Measurements from ENCODE around the gene MOB1A. TPM values are rescaled to one million over a fixed set of nuclear protein-coding genes. Genes with fewer than 3 reads are reported as not detected.

Gene MOB1A
- total and polyA plus RNA-seq, 10 of the 15 experiments (the other 5 are each of a cell fraction or from before 2014, with no cell fraction given) = 41.2 to 232 (median 172) TPM

GRCh38 chr2:74205113-74205512 is 26.4 kb upstream of the MOB1A start:
- TF ChIP-seq KDM1A (IDR thresholded peaks at IDR 0.05; ENCODE audit: borderline replicate concordance) = no peak
- TF ChIP-seq SMAD5 (IDR thresholded peaks at IDR 0.05; ENCODE audit: low read depth) = no peak
- TF ChIP-seq BACH1 (IDR thresholded peaks at IDR 0.05; ENCODE audit: borderline replicate concordance) = no peak
- TF ChIP-seq IKZF1 (conservative IDR thresholded peaks at IDR 0.05) = no peak
- no peak for TF ChIP-seq ATF3 (IDR thresholded peaks at IDR 0.05; ENCODE audit: borderline replicate concordance, extremely low read depth, low read depth, low read length)
- TF ChIP-seq STAT3 (IDR thresholded peaks at IDR 0.05; ENCODE audit: low read depth, low read length) = no peak
- SMC1A ChIA-PET (ENCODE audit: uncharacterized antibody, unreplicated experiment) = interaction anchor here (0.8 to 4.3 kb wide), 16 partner anchors 9 to 381 kb away, joined by 3 to 28 read pairs (median 5); partner anchors contain the start of gene MOB1A
- Histone ChIP-seq H3K27me3 (replicated peaks in 1 of 2; ENCODE audit: control insufficient read depth in 2 of 2, insufficient read depth in 2 of 2, low read length in 1 of 2) (no peaks in the 10 kb centered on the region), H3K4me1 (ENCODE audit: control insufficient read depth, insufficient read depth, low read length) (peaks cover 25% of the 10 kb centered on the region), H2AFZ (ENCODE audit: control insufficient read depth, low read depth, low read length) (no peak overlapping the region), H3K36me3 (ENCODE audit: control insufficient read depth in 2 of 2, insufficient read depth in 2 of 2, low read length in 1 of 2) (peaks cover 9 to 30% of the 10 kb centered on the region in 2 experiments; a peak in 3 of 4 replicates), H3K4me3 (peak overlapping the region; percentile 11; the same call in 1 of the 2 replicates), H3K9ac (ENCODE audit: control insufficient read depth, insufficient read depth, low read length) (no peak overlapping the region), H3K4me2 (ENCODE audit: control insufficient read depth, insufficient read depth) (peak overlapping the region; percentile 71), H4K20me1 (ENCODE audit: control insufficient read depth, insufficient read depth) (peaks cover 3% of the 10 kb centered on the region; the same call in 1 of the 2 replicates), H3K9me3 (replicated peaks; ENCODE audit: control insufficient read depth, insufficient read depth, low read length) (no peaks in the 10 kb centered on the region), H3K79me2 (ENCODE audit: control insufficient read depth, insufficient read depth, low read length) (peaks cover 80% of the 10 kb centered on the region), H3K27ac (ENCODE audit: control insufficient read depth, insufficient read depth) (peak overlapping the region; percentile 26)
- FAIRE-seq (no peak), DNase-seq (ENCODE audit: low read depth, low spot score) (no peak), ATAC-seq (0 out of 3 replicates have a peak, but pooled peaks have one; percentile 10)
- BruUV-seq (replicated peaks) = no TSS peak
- intact Hi-C loops (cut with micrococcal nuclease; ENCODE audit: unreplicated experiment) (no loop called here), in situ Hi-C loops (cut with MboI) (no loop called here)
- RAD21 ChIA-PET (ENCODE audit: unreplicated experiment) = interaction anchor here (0.9 to 3.8 kb wide), 8 partner anchors 10 to 297 kb away, joined by 3 to 20 read pairs (median 4); partner anchors contain the start of gene MOB1A
- CTCF ChIA-PET = interaction anchor here (0.7 to 3.7 kb wide), 12 partner anchors 11 to 381 kb away, joined by 3 to 15 read pairs (median 5); partner anchors contain the start of genes BOLA3 and MOB1A
- 40% methylated on average over 5 of the region's 5 CpGs for WGBS (ENCODE audit: insufficient coverage, insufficient replicate concordance, low lambda C conversion rate, missing lambda C conversion rate)
- POLR2A ChIA-PET = interaction anchor here (1.1 to 5.5 kb wide), 5 partner anchors 13 to 92 kb away, joined by 3 to 45 read pairs (median 12); partner anchors contain the start of gene MOB1A

Data from GM12878 (cell line).